Measurements from ENCODE around the gene ABTB2. TPM values are rescaled to one million over a fixed set of nuclear protein-coding genes. Genes with fewer than 3 reads are reported as not detected.

The ABTB2 gene
- total and polyA plus RNA-seq, 2 experiments from 2014 or later: 8.7 to 9.9 TPM

- Histone ChIP-seq H3K9me2 (ENCODE audit: insufficient read depth) (no peaks in the 10 kb centered on the region), H3K9me3 (ENCODE audit: low read depth) (no peaks in the 10 kb centered on the region), H3K36me3 (ENCODE audit: low read depth) (no peaks in the 10 kb centered on the region), H2AFZ (no peak overlapping the region), H3K4me1 (ENCODE audit: insufficient read depth) (peaks cover 40% of the 10 kb centered on the region), H4K20me1 (ENCODE audit: insufficient read depth) (no peaks in the 10 kb centered on the region), H3K4me3 (no peak overlapping the region), H3K27ac (no peak overlapping the region; the same call in 1 of the 2 replicates), H3K79me2 (ENCODE audit: insufficient read depth) (0 out of 2 replicates have a peak, but pooled peaks cover 10% of the 10 kb centered on the region), H3K27me3 (replicated peaks; ENCODE audit: insufficient read depth) (no peaks in the 10 kb centered on the region), H3F3A (ENCODE audit: insufficient read depth) (no peaks in the 10 kb centered on the region), H3K4me2 (ENCODE audit: unreplicated experiment) (no peak overlapping the region), H3K9ac (no peak overlapping the region)
- WGBS, 2 experiments (ENCODE audit: low coverage in 1 of 2, low lambda C conversion rate in 2 of 2, missing lambda C conversion rate in 2 of 2): 61 to 63% methylated on average over 11 of the region's 11 CpGs
- no peak for TF ChIP-seq EZH2phosphoT487 (IDR thresholded peaks at IDR 0.05; ENCODE audit: insufficient read depth, low read depth)
- TF ChIP-seq EZH2 (IDR thresholded peaks at IDR 0.05; ENCODE audit: insufficient read depth, poor library complexity, severe bottlenecking): no peak
- in situ Hi-C loops (cut with MboI): no loop called here
- DNase-seq: peak; percentile 71
These were observed 119.3 kb downstream of the ABTB2 start for GRCh38 chr11:34238533-34238932.

GRCh38 chr11:34236572-34236971 lies 121.2 kb downstream of the ABTB2 start:
- no peaks in the 10 kb centered on the region for H4K20me1 ChIP-seq (ENCODE audit: insufficient read depth)
- DNase-seq: no peak
- no peak overlapping the region for H2AFZ ChIP-seq
- H3K9ac ChIP-seq: no peak overlapping the region
- 92 to 93% methylated on average over 9 of the region's 9 CpGs for WGBS, 2 experiments (ENCODE audit: low coverage in 1 of 2, low lambda C conversion rate in 2 of 2, missing lambda C conversion rate in 2 of 2)
- no peak overlapping the region for H3K4me3 ChIP-seq
- no peak overlapping the region for H3K4me2 ChIP-seq (ENCODE audit: unreplicated experiment)
- TF ChIP-seq EZH2 (IDR thresholded peaks at IDR 0.05; ENCODE audit: insufficient read depth, poor library complexity, severe bottlenecking): no peak
- TF ChIP-seq EZH2phosphoT487 (IDR thresholded peaks at IDR 0.05; ENCODE audit: insufficient read depth, low read depth): no peak
- peaks cover 9% of the 10 kb centered on the region; the same call in 1 of the 2 replicates for H3K79me2 ChIP-seq (ENCODE audit: insufficient read depth)
- H3K36me3 ChIP-seq (ENCODE audit: low read depth): no peaks in the 10 kb centered on the region
- in situ Hi-C loops (cut with MboI): no loop called here
- no peaks in the 10 kb centered on the region for H3K27me3 ChIP-seq (replicated peaks; ENCODE audit: insufficient read depth)
- H3K9me3 ChIP-seq (ENCODE audit: low read depth): no peaks in the 10 kb centered on the region
- H3F3A ChIP-seq (ENCODE audit: insufficient read depth): no peaks in the 10 kb centered on the region
- H3K27ac ChIP-seq: no peak overlapping the region
- H3K9me2 ChIP-seq (ENCODE audit: insufficient read depth): no peaks in the 10 kb centered on the region
- peaks cover 20% of the 10 kb centered on the region for H3K4me1 ChIP-seq (ENCODE audit: insufficient read depth)

GRCh38 chr11:34235591-34236071 lies 122.2 kb downstream of the ABTB2 start:
- Histone ChIP-seq H3K4me2 (ENCODE audit: unreplicated experiment) (no peak overlapping the region), H3K9me3 (ENCODE audit: low read depth) (no peaks in the 10 kb centered on the region), H3K36me3 (ENCODE audit: low read depth) (no peaks in the 10 kb centered on the region), H3F3A (ENCODE audit: insufficient read depth) (no peaks in the 10 kb centered on the region), H3K9me2 (ENCODE audit: insufficient read depth) (no peaks in the 10 kb centered on the region), H3K27ac (no peak overlapping the region), H3K4me3 (no peak overlapping the region), H4K20me1 (ENCODE audit: insufficient read depth) (no peaks in the 10 kb centered on the region), H3K4me1 (ENCODE audit: insufficient read depth) (peaks cover 19% of the 10 kb centered on the region), H3K27me3 (replicated peaks; ENCODE audit: insufficient read depth) (no peaks in the 10 kb centered on the region), H3K79me2 (ENCODE audit: insufficient read depth) (peaks cover 8% of the 10 kb centered on the region; the same call in 1 of the 2 replicates), H3K9ac (no peak overlapping the region), H2AFZ (no peak overlapping the region)
- in situ Hi-C loops (cut with MboI): no loop called here
- TF ChIP-seq EZH2phosphoT487 (IDR thresholded peaks at IDR 0.05; ENCODE audit: insufficient read depth, low read depth) (no peak), EZH2 (IDR thresholded peaks at IDR 0.05; ENCODE audit: insufficient read depth, poor library complexity, severe bottlenecking) (no peak)
- no peak for DNase-seq
- 72 to 79% methylated on average over 7 of the region's 7 CpGs for WGBS, 2 experiments (ENCODE audit: low coverage in 1 of 2, low lambda C conversion rate in 2 of 2, missing lambda C conversion rate in 2 of 2)

- 95 to 96% methylated on average over 4 of the region's 4 CpGs for WGBS, 2 experiments (ENCODE audit: low coverage in 1 of 2, low lambda C conversion rate in 2 of 2, missing lambda C conversion rate in 2 of 2)
- no peak for DNase-seq
- no peaks in the 10 kb centered on the region for H3K9me3 ChIP-seq (ENCODE audit: low read depth)
- no peak overlapping the region for H3K4me2 ChIP-seq (ENCODE audit: unreplicated experiment)
- peaks cover 8% of the 10 kb centered on the region for H3K79me2 ChIP-seq (ENCODE audit: insufficient read depth)
- no peaks in the 10 kb centered on the region for H3K36me3 ChIP-seq (ENCODE audit: low read depth)
- H3F3A ChIP-seq (ENCODE audit: insufficient read depth): no peaks in the 10 kb centered on the region
- H3K27me3 ChIP-seq (replicated peaks; ENCODE audit: insufficient read depth): no peaks in the 10 kb centered on the region
- no peaks in the 10 kb centered on the region for H4K20me1 ChIP-seq (ENCODE audit: insufficient read depth)
- TF ChIP-seq EZH2 (IDR thresholded peaks at IDR 0.05; ENCODE audit: insufficient read depth, poor library complexity, severe bottlenecking) (no peak), EZH2phosphoT487 (IDR thresholded peaks at IDR 0.05; ENCODE audit: insufficient read depth, low read depth) (no peak)
- in situ Hi-C loops (cut with MboI): no loop called here
- H3K4me3 ChIP-seq: no peak overlapping the region
- peaks cover 19% of the 10 kb centered on the region for H3K4me1 ChIP-seq (ENCODE audit: insufficient read depth)
- no peaks in the 10 kb centered on the region for H3K9me2 ChIP-seq (ENCODE audit: insufficient read depth)
- H3K27ac ChIP-seq: no peak overlapping the region
- no peak overlapping the region for H3K9ac ChIP-seq
- no peak overlapping the region for H2AFZ ChIP-seq
These were observed 122.6 kb downstream of the ABTB2 start for GRCh38 chr11:34235189-34235588.

Data from GM23248 (cell line).